ENCODE data around the gene OTUB2.

Gene OTUB2

DNA sequence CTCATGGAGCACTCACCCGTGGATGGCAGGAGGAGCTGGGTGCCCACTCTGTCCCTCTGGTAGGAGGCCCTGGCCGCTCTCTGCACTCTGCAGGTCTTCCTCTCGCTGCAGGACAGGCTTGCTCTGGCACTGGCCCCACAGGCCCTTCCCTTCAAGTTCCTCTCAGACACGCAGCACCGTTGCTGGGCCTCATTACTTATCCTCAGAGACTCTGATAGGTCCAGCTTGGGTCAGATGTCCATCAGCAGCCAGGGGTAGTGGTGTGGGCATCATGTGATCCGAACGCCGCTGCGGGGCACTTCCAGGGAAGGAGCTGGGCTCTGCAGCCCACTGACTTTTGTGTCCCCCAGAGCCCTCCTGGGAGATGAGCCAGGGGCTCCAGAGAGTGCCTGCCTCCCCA is 11.8 kb downstream of the OTUB2 start (continued):
- TF ChIP-seq ZFP30 (CRISPR knock-in tag; IDR thresholded peaks at IDR 0.05), result no peak

DNA sequence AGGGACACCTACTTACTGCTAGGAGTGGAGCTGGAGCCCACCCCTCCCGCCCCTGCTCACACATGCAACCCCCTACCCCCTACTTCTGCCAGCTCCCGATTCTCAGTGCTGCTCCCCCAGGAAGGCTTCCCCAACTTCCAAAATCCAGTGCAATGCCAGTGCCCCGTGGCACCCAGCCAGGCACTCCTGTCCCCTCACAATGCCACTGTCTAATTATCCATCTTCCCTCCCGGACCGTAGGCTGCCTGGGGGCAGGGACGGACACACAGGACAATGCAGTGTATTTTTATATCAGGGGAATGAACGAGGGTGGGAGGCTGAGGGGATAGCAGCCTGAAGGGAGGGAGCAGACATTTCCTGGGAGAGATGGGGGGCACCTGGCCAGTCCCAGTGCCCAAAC is 12.4 kb downstream of the OTUB2 start:
- TF ChIP-seq TCF4 (CRISPR knock-in tag; IDR thresholded peaks at IDR 0.05; ENCODE audit: borderline replicate concordance) (no peak), ESRRG (CRISPR knock-in tag; IDR thresholded peaks at IDR 0.05) (no peak), TOX (CRISPR knock-in tag; IDR thresholded peaks at IDR 0.05; ENCODE audit: borderline replicate concordance) (no peak), ZNF565 (CRISPR knock-in tag; conservative IDR thresholded peaks at IDR 0.05; ENCODE audit: low read depth) (no peak), ZNF70 (CRISPR knock-in tag; IDR thresholded peaks at IDR 0.05) (no peak), ZFP30 (CRISPR knock-in tag; IDR thresholded peaks at IDR 0.05) (no peak), PPARA (CRISPR knock-in tag; IDR thresholded peaks at IDR 0.05; ENCODE audit: borderline replicate concordance) (no peak), BACH2 (CRISPR knock-in tag; IDR thresholded peaks at IDR 0.05; ENCODE audit: borderline replicate concordance) (no peak)
- TF ChIP-seq, protein P1, sequence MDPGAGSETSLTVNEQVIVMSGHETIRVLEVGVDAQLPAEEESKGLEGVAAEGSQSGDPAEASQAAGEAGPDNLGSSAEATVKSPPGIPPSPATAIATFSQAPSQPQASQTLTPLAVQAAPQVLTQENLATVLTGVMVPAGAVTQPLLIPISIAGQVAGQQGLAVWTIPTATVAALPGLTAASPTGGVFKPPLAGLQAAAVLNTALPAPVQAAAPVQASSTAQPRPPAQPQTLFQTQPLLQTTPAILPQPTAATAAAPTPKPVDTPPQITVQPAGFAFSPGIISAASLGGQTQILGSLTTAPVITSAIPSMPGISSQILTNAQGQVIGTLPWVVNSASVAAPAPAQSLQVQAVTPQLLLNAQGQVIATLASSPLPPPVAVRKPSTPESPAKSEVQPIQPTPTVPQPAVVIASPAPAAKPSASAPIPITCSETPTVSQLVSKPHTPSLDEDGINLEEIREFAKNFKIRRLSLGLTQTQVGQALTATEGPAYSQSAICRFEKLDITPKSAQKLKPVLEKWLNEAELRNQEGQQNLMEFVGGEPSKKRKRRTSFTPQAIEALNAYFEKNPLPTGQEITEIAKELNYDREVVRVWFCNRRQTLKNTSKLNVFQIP (CRISPR knock-in tag; IDR thresholded peaks at IDR 0.05; ENCODE audit: borderline replicate concordance, low read depth), result no peak
- TF ChIP-seq, protein P2, sequence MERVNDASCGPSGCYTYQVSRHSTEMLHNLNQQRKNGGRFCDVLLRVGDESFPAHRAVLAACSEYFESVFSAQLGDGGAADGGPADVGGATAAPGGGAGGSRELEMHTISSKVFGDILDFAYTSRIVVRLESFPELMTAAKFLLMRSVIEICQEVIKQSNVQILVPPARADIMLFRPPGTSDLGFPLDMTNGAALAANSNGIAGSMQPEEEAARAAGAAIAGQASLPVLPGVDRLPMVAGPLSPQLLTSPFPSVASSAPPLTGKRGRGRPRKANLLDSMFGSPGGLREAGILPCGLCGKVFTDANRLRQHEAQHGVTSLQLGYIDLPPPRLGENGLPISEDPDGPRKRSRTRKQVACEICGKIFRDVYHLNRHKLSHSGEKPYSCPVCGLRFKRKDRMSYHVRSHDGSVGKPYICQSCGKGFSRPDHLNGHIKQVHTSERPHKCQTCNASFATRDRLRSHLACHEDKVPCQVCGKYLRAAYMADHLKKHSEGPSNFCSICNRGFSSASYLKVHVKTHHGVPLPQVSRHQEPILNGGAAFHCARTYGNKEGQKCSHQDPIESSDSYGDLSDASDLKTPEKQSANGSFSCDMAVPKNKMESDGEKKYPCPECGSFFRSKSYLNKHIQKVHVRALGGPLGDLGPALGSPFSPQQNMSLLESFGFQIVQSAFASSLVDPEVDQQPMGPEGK (CRISPR knock-in tag; IDR thresholded peaks at IDR 0.05; ENCODE audit: borderline replicate concordance), result no peak

DNA sequence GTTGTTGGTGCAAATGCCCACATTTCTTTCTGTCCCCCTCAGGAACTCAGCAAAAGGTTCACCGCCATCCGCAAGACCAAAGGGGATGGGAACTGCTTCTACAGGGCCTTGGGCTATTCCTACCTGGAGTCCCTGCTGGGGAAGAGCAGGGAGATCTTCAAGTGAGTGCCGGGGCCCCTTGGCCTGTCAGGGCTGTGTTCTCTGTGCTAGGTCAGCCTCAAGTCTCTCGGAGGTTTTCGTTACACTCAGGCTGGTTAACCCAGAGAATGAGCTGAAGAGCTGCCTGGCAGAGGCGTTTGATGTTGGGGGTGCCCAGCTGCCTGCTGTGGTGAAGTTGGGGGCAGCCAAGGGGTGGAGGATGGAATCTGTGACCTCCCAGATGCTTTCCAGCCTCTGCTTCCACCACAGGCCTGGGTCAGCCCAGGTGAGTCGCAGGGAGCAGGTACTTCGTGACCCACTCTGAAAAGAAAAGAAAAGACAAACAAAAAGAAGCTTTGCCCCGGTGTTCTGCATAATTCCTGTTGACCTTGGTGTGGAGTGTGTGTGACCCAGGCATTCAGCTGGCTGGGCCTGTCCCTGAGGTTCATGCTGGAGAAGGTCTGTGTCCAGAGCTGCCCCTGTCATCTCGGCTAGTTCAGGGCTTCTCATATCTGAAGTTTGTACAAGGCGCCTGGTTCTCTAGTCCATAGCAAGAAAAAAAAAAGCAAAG is 12.9 kb downstream of the OTUB2 start:
- TF ChIP-seq ZFP30 (CRISPR knock-in tag; IDR thresholded peaks at IDR 0.05) (no peak), ZC3H10 (CRISPR knock-in tag; IDR thresholded peaks at IDR 0.05) (no peak), RARB (CRISPR knock-in tag; IDR thresholded peaks at IDR 0.05) (no peak), ZNF565 (CRISPR knock-in tag; conservative IDR thresholded peaks at IDR 0.05; ENCODE audit: low read depth) (no peak)
- ATAC-seq, result no peak

More for the DNA sequence above, 12.4 kb downstream of the OTUB2 start:
- ATAC-seq, result no peak

DNA sequence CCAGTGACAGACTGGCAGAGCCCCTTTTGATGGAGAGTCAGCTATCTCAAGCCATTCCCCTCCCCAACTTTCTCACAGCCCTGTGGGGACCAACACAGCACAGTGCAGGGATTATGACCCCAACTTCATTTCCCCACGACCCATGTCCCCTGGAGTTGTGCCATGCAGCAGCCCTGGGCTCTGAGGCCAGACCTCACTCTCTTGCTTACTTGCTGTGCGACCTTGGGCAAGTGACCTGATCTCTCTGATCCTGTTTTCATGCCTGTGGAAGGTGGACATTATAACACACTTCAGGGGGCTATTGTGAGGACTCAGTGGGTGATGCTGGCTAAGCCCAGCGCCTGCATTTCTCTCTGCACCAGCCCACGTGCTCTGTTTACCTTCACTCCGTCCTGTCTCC is 14.1 kb downstream of the OTUB2 start:
- no peak for ATAC-seq
- TF ChIP-seq, protein P3, sequence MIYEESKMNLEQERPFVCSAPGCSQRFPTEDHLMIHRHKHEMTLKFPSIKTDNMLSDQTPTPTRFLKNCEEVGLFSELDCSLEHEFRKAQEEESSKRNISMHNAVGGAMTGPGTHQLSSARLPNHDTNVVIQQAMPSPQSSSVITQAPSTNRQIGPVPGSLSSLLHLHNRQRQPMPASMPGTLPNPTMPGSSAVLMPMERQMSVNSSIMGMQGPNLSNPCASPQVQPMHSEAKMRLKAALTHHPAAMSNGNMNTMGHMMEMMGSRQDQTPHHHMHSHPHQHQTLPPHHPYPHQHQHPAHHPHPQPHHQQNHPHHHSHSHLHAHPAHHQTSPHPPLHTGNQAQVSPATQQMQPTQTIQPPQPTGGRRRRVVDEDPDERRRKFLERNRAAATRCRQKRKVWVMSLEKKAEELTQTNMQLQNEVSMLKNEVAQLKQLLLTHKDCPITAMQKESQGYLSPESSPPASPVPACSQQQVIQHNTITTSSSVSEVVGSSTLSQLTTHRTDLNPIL (CRISPR knock-in tag; IDR thresholded peaks at IDR 0.05; ENCODE audit: low read depth), result no peak
- TF ChIP-seq BACH2 (CRISPR knock-in tag; IDR thresholded peaks at IDR 0.05; ENCODE audit: borderline replicate concordance), result no peak
- TF ChIP-seq, protein P4, sequence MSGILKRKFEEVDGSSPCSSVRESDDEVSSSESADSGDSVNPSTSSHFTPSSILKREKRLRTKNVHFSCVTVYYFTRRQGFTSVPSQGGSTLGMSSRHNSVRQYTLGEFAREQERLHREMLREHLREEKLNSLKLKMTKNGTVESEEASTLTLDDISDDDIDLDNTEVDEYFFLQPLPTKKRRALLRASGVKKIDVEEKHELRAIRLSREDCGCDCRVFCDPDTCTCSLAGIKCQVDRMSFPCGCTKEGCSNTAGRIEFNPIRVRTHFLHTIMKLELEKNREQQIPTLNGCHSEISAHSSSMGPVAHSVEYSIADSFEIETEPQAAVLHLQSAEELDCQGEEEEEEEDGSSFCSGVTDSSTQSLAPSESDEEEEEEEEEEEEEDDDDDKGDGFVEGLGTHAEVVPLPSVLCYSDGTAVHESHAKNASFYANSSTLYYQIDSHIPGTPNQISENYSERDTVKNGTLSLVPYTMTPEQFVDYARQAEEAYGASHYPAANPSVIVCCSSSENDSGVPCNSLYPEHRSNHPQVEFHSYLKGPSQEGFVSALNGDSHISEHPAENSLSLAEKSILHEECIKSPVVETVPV (CRISPR knock-in tag; IDR thresholded peaks at IDR 0.05), result no peak
- TF ChIP-seq ZFP30 (CRISPR knock-in tag; IDR thresholded peaks at IDR 0.05), result no peak
- no peak for TF ChIP-seq RARB (CRISPR knock-in tag; IDR thresholded peaks at IDR 0.05)
- TF ChIP-seq CSDC2 (CRISPR knock-in tag; IDR thresholded peaks at IDR 0.05), result no peak
- TF ChIP-seq PPARA (CRISPR knock-in tag; IDR thresholded peaks at IDR 0.05; ENCODE audit: borderline replicate concordance), result no peak
- TF ChIP-seq ZNF70 (CRISPR knock-in tag; IDR thresholded peaks at IDR 0.05), result no peak
- no peak for TF ChIP-seq ESRRG (CRISPR knock-in tag; IDR thresholded peaks at IDR 0.05)
- no peak for TF ChIP-seq ARNTL (CRISPR knock-in tag; IDR thresholded peaks at IDR 0.05; ENCODE audit: borderline replicate concordance, low read depth)
- TF ChIP-seq, protein P1 (CRISPR knock-in tag; IDR thresholded peaks at IDR 0.05; ENCODE audit: borderline replicate concordance, low read depth), result no peak
- no peak for TF ChIP-seq ISL1 (CRISPR knock-in tag; IDR thresholded peaks at IDR 0.05)
- no peak for TF ChIP-seq TOX (CRISPR knock-in tag; IDR thresholded peaks at IDR 0.05; ENCODE audit: borderline replicate concordance)
- no peak for TF ChIP-seq OSR1 (CRISPR knock-in tag; IDR thresholded peaks at IDR 0.05)
- TF ChIP-seq ZNF8 (CRISPR knock-in tag; IDR thresholded peaks at IDR 0.05), result no peak
